ENCODE results near the gene HIRIP3. TPM values are rescaled to one million over a fixed set of nuclear protein-coding genes. Genes with fewer than 3 reads are reported as not detected.

HIRIP3 gene
- total RNA-seq, 1 donor from 2014 or later: 1.4 TPM

DNA sequence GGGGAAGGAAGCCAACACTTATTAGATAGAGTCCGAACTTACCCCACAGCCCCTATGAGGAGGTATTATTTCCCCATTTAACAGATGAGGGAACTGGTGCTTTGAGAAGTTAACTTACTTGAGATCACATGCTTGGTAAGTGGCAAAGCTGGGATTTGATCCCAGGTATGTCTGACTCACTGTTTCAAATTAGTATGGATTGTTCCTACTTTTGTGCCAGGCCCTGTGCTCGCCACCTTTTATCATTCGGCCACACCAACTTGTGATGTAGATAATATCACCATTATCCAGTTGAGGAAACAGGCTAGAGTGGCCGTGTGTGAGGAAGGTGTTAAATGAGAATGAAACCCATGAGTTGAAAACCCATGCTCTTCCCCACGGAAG is 10.7 kb downstream of the HIRIP3 start:
- no peak for DNase-seq (ENCODE audit: low spot score)

DNA sequence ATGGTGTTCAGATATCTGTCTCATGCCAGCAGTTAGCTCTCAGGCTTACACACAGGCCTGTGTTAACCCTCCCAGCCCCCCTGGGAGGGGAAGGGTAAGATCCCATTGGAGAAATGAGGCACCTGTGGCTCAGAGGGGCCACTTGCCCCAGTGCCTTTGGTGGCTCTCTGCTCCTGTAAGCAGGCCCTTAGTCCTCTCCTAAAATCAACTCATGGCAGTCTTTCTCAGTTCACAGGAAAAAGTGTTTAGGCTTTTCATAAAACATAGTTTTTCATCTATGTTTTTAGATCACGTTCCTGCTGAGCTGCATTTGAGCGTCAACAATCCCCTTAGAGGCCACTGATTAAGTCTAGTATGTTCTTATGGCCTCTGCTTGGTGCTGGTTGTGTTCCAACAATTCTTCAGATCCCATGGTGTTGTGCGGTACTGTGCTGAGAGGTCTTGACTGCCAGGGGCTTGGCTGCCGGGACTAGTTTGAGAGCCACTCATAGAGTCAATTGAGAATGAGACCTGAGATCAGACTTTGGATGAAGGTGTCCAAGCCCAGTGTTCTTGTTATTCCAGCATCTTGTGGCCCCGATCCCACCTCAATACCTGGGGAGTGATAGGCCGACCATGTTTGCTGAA is 11.2 kb downstream of the HIRIP3 start:
- no peak for DNase-seq (ENCODE audit: low spot score)

DNA sequence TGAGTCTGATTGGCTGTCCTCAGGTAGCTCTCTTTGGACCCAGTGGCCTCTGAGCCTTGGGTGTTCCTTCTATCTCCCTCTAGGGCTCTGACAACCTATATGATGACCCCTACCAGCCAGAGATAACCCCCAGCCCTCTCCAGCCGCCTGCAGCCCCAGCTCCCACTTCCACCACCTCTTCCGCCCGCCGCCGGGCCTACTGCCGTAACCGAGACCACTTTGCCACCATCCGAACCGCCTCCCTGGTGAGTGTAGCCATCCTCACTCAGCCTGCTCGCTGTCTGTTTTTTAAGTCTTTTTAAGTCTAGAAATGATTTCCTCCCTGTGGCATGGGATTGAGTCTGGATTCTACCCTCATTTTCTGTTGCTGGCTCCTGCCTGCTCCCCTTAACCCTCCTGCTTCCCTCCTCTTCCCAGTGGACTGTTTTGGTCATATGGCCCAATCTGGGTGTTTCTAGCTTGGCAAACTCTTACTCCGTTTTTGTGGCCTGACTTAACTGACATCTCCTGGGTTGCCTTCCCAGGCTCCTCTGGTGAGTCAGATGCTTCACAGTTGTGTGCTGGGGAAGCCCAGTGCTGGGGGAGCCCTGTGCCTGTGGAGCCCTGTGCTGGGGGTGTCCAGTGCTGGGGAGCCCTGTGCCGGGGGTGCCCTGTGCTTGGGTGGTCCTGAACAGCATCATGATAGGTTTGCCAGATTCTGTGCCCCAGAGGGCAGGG is 11.8 kb downstream of the HIRIP3 start:
- no peak for DNase-seq (ENCODE audit: low spot score)

DNA sequence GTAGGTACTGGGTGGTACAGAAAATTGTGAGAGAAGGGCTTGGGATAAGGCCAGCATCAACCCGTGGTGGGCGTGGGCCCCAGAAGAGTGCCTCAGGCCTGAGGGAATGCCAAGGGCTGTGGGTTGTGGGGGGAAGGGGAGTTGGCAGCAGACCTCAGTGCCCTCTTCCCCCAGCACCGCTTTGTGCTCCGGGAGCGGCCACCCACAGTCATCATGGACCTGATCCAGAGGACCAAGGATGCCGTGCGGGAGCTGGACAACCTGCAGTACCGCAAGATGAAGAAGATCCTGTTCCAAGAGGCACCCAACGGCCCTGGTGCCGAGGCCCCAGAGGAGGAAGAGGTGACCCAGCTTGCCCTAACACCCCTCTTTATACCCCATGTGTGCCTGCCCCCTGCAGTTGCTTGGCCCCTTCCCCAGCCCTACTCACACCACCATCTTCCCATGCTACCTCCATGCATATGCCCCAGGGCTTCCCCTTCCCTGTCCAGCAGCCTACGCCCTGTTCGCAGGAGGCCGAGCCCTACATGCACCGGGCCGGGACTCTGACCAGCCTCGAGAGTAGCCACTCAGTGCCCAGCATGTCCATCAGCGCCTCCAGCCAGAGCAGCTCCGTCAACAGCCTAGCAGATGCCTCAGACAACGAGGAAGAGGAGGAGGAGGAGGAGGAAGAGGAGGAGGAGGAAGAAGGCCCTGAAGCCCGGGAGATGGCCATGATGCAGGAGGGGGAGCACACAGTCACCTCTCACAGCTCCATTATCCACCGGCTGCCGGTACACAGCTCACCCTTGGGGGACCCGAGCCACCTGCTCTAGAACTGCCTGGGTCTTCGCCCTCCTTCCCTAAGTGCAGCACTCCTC is 12.6 kb downstream of the HIRIP3 start:
- no peak for DNase-seq (ENCODE audit: low spot score)

DNA sequence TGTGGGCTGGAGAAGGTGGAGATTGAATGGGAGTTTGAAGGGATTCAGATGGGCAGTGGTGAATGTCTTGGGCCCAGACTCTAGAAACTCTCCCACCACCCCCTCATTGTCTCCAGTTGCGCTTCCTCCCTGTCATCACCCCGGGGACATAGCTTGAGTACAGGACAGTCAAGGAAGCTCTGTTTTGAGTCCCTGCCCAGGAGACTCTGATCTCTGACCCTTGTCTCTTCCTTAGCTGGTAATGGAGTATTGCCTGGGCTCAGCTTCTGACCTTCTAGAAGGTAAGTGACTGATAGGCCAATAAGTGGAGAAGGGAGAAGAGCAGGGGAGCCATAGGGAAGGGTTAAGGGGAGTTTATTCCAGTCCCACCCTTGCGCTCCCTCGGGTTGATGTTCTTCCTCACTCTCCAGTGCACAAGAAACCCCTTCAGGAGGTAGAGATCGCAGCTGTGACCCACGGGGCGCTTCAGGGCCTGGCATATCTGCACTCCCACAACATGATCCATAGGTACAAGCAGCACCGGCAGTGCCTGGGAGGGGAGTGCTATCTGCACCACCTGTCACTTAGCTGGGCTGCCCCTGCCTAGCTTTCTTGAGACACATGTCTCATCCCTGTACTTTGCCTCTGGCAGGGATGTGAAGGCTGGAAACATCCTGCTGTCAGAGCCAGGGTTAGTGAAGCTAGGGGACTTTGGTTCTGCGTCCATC is 16.7 kb downstream of the HIRIP3 start:
- DNase-seq (ENCODE audit: low spot score): no peak

DNA sequence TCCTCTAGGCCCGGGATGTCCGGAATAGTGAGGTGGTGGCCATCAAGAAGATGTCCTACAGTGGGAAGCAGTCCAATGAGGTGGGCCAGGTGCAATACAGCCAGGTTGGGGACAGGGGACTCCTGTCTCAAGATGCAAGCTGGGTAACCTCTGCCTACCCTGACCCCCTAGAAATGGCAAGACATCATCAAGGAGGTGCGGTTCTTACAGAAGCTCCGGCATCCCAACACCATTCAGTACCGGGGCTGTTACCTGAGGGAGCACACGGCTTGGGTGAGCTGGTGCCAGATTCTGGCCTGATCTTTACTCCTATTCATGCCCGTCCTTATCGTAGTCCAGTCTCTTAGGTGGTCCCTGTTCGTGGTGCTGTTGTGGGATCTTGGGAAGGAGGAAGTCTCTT is 17.3 kb downstream of the HIRIP3 start:
- DNase-seq (ENCODE audit: low spot score): no peak

DNA sequence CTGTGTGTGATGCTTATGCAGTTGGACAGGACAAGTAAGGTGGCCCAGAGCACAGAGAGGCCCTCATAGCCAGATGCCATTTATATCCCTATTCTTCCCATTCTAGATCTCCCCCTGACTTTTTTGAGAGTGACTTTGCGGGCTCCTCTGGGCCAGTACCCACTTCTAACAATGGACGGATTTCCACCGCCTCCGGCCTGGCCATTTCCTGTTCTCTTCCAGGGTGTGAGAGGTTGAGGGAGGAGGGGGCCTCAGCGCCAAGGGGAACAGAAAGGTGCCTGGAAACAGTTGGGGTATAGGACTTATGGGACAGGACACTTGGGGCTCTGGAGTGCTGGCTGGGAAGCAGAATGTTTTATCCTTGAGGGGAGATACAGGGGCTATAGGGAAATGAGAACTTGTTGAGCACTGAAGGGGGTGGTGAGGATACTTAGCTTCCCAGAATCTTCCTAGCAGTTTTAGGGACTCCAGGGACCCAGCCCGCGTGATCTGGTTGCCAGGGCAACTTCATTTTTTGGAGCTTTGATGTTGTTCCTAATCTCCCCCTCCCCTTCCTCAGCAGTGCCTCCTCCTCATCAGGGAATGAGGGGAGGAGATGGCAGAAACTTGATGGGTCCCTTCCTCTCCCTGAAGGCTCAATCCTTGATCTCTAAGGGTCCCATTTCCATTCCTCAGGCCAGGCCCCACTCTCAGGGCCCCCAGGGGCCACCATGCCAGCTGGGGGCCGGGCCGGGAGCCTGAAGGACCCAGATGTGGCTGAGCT is 18.2 kb downstream of the HIRIP3 start:
- DNase-seq (ENCODE audit: low spot score): no peak

DNA sequence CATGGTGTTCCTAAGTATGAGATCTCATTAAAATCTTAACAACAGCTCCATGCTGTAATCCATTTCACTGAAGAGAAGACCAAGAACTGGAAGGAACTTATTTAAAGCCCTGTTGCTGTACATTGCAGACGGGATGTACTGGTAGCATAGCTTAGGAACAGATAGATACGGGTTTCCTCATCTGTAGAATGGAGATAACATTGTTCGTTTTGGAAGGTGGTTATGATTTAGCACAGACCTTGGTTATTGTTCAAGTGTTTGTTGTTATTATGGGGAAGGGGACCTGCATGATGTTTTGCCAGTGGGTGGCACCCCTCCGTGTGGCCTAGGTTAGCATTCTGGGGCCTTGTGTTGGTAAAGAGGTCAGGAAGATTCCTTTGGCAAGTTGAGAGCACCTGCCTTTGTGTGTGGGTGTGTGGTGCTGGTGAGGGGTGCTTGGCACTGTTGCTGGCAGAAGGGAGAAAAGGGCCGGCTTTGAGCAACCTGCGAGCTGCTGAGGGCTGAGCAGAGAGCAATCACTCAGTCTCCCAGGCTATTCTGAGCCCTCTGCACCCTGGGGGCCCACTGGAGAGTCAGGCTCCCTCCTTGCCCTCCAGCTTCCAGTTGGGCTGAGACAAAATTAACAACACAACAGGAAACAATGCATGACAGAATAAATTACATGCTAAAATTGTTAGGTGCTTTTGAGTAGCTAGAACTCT is 19.5 kb downstream of the HIRIP3 start:
- DNase-seq (ENCODE audit: low spot score): no peak

DNA sequence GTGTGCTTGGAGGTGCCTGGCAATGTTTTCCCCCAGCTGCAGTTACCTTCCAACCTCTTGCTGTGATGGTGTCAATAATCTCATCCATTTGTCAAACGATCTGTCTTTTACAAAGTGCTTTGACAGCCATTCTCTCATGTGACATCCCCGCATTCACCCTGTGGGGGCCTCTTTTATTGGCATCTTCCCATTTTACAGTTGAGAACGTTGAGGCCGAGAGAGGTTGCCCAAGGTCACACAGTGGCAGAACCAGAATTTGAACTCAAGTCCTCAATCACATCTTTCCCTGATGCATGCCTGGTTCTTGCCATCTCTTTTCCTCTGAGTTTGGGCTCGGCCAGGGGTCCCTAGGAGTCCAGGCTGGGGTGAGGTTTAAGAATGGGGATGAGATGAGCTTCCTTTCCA is 20.3 kb downstream of the HIRIP3 start:
- no peak for DNase-seq (ENCODE audit: low spot score)

DNA sequence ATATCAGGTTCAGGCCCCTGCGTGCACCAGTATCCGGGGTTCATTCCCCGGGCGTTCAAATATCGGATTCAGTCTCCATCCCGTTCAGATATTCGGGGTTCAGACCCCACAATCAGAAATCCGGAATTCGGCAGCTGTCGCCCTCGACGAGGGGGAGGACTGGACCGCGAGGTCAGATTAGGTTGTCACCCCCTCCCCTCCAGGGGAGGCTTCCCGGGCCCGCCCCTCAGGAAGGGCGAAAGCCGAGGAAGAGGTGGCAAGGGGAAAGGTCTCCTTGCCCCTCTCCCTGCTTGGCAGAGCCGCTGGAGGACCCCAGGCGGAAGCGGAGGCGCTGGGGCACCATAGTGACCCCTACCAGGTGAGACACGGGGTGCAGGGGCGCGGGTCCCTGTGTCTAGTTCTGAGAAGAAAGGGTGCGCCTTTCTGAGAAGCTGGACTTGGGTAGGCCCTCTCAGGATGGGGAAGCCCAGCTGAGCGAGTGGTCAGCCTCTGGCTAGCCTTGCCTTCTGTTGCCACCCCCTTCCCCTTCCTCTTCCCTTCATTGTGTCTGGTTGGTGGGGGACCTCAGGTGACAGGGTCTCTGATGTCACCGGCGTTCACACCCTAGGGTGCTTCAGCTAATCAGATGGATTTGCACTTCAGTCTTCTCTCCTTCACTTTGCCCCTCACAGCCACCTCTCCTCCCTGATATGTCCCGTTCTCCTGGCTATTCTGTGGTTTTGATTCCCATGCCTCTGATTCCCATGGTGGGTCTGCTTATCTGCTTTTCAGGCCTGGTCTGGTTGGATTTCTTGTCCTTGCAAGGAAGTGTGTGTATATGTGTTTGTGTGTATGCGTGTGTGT is 20.9 kb downstream of the HIRIP3 start:
- peak; percentile 44 for DNase-seq (ENCODE audit: low spot score)

DNA sequence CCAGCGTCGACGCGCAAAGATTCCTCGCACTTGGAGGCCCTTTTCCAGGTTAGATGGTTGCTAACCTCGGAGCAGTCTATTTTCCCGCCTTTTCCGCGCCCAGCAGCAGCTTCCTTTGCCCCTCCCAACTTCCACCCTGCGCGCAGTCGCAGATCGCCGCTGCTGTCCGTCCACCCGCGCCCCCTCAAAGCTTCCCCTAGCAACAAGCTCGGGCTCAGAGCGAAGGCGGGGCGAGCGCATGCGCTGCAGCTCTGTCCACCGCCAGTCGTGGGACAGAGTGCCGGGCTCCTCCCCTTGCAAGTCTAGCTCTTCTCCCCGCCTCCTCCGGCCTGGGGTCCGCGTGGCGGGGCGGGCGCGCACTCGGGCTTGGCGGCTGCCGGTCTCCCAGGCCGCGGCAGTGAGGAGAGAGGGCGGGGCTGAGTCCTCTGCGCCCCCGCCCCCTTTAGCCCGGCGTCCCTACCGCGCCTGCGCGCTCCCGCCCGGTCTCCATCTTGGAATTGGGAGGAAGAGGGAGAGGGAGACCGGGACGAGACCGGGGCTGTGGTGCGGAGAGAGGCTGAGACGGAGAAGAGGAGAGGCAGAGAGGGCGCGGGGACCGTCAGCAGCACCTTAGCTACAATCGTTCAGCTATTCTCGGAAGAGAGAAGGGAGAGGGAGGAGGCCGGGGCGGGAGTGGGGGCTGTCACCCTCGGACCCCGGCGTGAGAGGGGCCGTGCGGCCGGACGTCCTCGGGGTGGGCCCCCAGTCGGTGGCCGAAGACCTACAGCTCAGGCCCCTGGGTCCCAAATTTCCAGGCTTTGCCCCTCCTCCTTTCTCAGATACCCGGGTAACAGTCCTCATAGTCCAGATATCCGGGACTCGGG is 21.8 kb downstream of the HIRIP3 start, which contains the start of gene TAOK2:
TAOK2 (plus strand) TSS at position 485 of the 863 bp plus-strand sequence. CDS start 3,905 bp downstream, outside the sequence.
- DNase-seq (ENCODE audit: low spot score): peak; percentile 100

DNA sequence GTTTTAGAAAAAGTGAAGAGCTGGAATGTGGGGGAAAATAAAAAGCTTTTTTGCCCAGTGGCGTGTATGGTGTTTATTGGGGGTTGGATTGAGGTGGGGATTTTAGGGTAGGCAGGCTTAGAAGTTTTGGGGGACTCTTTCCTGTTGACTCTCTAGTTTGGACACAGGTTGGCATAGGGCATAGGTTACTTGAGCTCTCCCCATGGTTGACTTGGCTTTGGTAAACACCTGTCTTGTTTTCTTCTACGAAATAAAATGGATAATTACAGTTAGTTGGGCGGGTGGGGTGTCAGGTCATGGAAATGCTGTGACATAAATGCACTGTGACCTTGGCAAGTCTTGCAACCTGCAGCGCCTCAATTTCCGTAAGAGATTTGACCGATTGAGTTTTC is 22.4 kb downstream of the HIRIP3 start:
- DNase-seq (ENCODE audit: low spot score): no peak

DNA sequence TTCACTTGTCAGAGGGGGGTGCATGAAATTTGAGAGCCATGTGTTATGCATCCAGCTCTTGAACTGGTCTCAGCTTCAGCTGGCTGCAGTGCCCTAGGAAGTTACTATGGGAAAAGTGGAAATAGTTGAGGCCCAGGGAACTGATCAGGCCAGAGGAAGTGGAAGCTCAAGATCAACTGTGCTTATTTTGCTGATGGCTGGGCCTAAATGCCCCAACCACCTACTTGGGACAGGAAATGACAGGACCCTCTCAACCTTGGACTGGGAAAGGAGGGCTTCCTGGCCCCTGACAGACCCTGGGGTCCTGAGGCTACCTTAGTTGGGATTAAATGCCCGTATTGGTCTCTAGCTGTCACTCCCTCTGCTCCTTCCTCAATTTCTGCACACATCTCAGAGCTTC is 22.9 kb downstream of the HIRIP3 start:
- no peak for DNase-seq (ENCODE audit: low spot score)

DNA sequence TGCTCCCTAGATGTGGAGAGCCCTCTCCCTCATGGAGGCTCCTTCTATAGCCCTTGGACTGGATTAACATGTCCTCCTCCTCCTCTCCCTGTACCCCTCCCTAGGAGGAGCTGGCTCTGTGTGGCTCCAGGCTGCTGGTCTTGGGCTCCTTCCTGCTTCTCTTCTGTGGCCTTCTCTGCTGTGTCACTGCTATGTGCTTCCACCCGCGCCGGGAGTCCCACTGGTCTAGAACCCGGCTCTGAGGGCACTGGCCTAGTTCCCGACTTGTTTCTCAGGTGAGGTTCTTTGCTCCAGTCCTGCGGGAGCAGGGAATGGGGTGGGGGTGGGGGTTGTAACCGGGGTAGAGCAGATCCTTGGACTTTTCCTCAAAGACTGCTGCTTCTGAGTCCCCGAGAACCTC is 24.1 kb downstream of the HIRIP3 start:
- no peak for DNase-seq (ENCODE audit: low spot score)

DNA sequence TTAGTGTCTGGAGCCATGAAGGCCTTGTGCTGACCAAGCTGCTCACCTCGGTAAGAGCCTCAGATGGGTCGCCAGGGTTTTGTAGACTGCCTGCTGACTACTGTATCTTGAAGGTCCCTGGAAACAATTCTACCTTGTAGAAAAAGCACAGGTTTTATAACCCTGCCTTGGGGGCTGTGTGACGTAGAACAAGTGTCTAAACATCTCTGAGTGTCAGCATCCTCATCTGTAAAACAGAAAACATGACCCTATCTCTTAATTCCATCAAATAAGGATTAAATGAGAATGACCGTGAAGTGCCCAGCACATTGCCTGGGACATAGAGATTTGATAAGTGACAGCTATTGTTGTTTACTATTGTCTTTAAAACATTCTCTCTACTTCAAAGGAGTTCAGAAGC is 27.2 kb downstream of the HIRIP3 start:
- DNase-seq (ENCODE audit: low spot score): no peak

DNA sequence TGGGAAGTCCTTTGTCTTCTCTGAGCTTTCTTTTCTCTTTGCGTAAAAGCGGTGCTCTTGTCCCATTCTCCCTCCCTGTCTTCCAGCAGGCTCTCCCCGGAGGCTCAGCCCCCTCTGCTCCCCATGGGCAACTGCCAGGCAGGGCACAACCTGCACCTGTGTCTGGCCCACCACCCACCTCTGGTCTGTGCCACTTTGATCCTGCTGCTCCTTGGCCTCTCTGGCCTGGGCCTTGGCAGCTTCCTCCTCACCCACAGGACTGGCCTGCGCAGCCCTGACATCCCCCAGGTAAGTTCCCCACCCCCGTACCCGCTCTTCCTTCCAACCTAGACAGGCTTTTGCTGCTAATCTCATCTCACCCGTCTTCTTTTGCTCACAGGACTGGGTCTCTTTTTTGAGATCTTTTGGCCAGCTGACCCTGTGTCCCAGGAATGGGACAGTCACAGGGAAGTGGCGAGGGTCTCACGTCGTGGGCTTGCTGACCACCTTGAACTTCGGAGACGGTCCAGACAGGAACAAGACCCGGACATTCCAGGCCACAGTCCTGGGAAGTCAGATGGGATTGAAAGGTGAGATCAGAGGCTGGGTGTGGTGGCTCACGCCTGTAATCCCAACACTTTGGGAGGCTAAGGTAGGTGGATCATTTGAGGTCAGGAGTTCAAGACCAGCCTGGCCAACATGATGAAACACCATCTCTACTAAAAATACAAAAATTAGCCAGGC is 32.2 kb downstream of the HIRIP3 start:
- DNase-seq (ENCODE audit: low spot score): no peak

DNA sequence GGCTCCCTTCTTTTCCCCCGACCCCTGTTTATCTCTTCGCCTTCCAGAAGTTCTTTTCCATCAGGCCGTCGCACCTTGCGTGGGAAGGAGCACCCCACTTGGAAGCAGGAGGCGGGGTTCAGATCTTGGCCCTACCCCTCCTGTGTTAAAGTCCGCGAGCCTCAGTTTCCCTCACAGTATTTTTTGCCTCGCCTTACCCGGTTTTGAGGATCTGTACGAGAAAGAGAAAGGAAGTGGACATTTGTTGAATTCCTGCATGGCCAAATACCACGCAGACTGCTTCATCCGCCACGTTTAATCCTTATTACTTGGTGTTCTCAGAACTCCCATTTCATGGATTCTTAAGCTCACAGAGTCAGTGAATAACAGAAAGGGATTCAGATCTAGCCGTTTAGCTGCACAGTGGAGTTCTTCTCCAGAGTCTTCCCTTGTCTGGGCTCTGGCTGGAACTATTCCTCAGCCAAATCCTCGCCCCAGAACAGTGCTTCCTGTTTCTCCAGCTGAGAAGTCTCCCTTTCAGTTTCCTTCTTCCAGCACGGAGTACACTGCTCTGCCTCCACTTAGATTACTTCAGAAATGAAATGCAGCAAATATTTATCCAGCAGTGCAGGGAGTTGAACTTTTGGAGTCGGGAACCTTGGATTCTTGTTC is 32.9 kb downstream of the HIRIP3 start:
- DNase-seq (ENCODE audit: low spot score): peak; percentile 65

Measured in umbilical cord (tissue), 2 donors.